HG02852 (cell line): Measurements from ENCODE around the gene AKR1E2.

Experiments
- ATAC-seq: cut with Tn5 transposase; IDR thresholded peaks from one replicate; pipeline ENCODE4 v1.9.1; 2021; ENCODE audit warnings: mild to moderate bottlenecking, moderate library complexity; ENCODE audit not compliant: unreplicated experiment

Gene AKR1E2

GRCh38 chr10:4843525-4844180 is 17.6 kb downstream of the AKR1E2 start:
- ATAC-seq: no peak

GRCh38 chr10:4844864-4845263 is 18.9 kb downstream of the AKR1E2 start:
- no peak for ATAC-seq

- no peak for ATAC-seq
These were observed 19.8 kb downstream of the AKR1E2 start for GRCh38 chr10:4845766-4846165.

- ATAC-seq: no peak
These were observed 20.8 kb downstream of the AKR1E2 start for GRCh38 chr10:4846775-4847174.

- no peak for ATAC-seq
These were observed 21.8 kb downstream of the AKR1E2 start for GRCh38 chr10:4847561-4848355.

GRCh38 chr10:4848356-4849041 is 22.5 kb downstream of the AKR1E2 start:
- ATAC-seq: no peak

- ATAC-seq: no peak
These were observed 23.0 kb downstream of the AKR1E2 start for GRCh38 chr10:4849042-4849402.

- ATAC-seq: peak; percentile 90
These were observed 23.7 kb downstream of the AKR1E2 start for GRCh38 chr10:4849555-4850242.

GRCh38 chr10:4850397-4850796 is 24.4 kb downstream of the AKR1E2 start:
- ATAC-seq: no peak

- no peak for ATAC-seq
These were observed 25.2 kb downstream of the AKR1E2 start for GRCh38 chr10:4851176-4851575.

GRCh38 chr10:4851846-4852245 is 25.8 kb downstream of the AKR1E2 start:
- ATAC-seq: no peak

GRCh38 chr10:4865945-4866661 is 40.1 kb downstream of the AKR1E2 start:
- no peak for ATAC-seq

GRCh38 chr10:4867109-4867519 is 41.1 kb downstream of the AKR1E2 start:
- no peak for ATAC-seq

GRCh38 chr10:4867520-4868356 is 41.7 kb downstream of the AKR1E2 start:
- no peak for ATAC-seq

- ATAC-seq: no peak
These were observed 42.3 kb downstream of the AKR1E2 start for GRCh38 chr10:4868357-4868657.

GRCh38 chr10:4882704-4883078 is 56.7 kb downstream of the AKR1E2 start:
- ATAC-seq: no peak

- no peak for ATAC-seq
These were observed 57.2 kb downstream of the AKR1E2 start for GRCh38 chr10:4883079-4883739.

- ATAC-seq: no peak
These were observed 59.2 kb downstream of the AKR1E2 start for GRCh38 chr10:4885162-4885561.

- no peak for ATAC-seq
These were observed 61.5 kb downstream of the AKR1E2 start for GRCh38 chr10:4887501-4887900.

- ATAC-seq: no peak
These were observed 62.2 kb downstream of the AKR1E2 start for GRCh38 chr10:4888236-4888635.
